ENCODE measurements around the gene SLC16A11.

DNA sequence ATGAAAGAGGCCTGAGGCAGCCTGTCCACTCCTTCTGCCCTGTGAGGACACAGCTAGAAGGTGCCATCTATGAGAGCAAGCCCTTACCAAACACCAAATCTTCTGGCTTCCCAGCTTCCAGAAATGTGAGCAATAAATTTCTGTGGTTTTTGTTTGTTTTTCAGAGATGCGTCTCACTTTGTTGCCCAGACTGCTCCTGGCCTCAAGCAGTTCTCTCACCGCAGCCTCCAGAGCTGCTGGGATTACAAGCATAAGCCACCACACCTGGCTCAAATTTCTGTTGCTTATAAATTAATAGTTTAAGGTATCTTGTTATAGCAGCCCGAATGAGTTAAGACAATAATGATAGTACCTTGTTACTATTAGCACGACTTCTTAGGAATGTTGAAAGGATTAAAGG lies 12.5 kb upstream of the SLC16A11 start:
- TF ChIP-seq POLR2A (IDR thresholded peaks at IDR 0.05; ENCODE audit: low read length) (no peak), GATA1 (IDR thresholded peaks at IDR 0.05; ENCODE audit: low read depth, low read length) (no peak)

All from erythroblast (primary cell).